Psoas muscle (tissue), 8 donors: ENCODE measurements around the gene JUND. TPM values are rescaled to one million over a fixed set of nuclear protein-coding genes. Genes with fewer than 3 reads are reported as not detected.

Experiments used
- ATAC-seq, 4 donors: fragments of 200-7000 bp; cut with Tn5 transposase; one replicate each; pipeline ENCODE4 v1.9.1; 2020; ENCODE audit warnings: moderate library complexity in 3 of 4, mild to moderate bottlenecking in 2 of 4
- DNase-seq, 2 donors: peaks; one replicate each; pipeline ENCODE4 v3.0.0-alpha.2; 2020
- H3K27ac ChIP-seq: fragments of 200-600 bp; one replicate; pipeline ENCODE4 v1.8.0; 2022
- H3K27me3 ChIP-seq, 3 donors: fragments of 200-600 bp in 1 of 3; one replicate each; pipeline versions ENCODE4 v1.6.1 to v1.8.0; 2013 to 2022; ENCODE audit warnings: low read length in 2 of 3, mild to moderate bottlenecking in 2 of 3, moderate library complexity in 1 of 3; ENCODE audit not compliant: insufficient read depth in 3 of 3
- H3K36me3 ChIP-seq, 2 donors: fragments of 200-600 bp in 1 of 2; one replicate each; pipeline versions ENCODE4 v1.6.1 to v1.8.0; 2013 to 2022; ENCODE audit warnings: low read depth in 1 of 2, mild to moderate bottlenecking in 1 of 2, moderate library complexity in 1 of 2; ENCODE audit not compliant: insufficient read depth in 1 of 2
- H3K4me1 ChIP-seq: fragments of 200-600 bp; one replicate; pipeline ENCODE4 v1.8.0; 2022
- H3K4me3 ChIP-seq: fragments of 200-600 bp; one replicate; pipeline ENCODE4 v1.8.0; 2022; ENCODE audit warnings: mild to moderate bottlenecking
- H3K9me3 ChIP-seq: fragments of 200-600 bp; one replicate; pipeline ENCODE4 v1.8.0; 2022
- WGBS, 3 donors: extraction: QIAGEN DNeasy Blood & Tissue Kit; methylation state at CpG; one replicate each; pipeline versions ENCODE4 v1.1.6 to v1.1.7; 2013; 5-methylcytosine and 5-hydroxymethylcytosine counted together
- intact Hi-C, 2 donors: fragments of 100-400 bp; cut with DNase I; formaldehyde crosslinking; loops; one replicate each; pipeline versions ENCODE4 v1.11.0 to v1.14.2; 2022
- polyA plus RNA-seq, 3 donors: library from polyadenylated mRNA; stranded (reverse); fragments of 200-250 nt; gene quantifications; one replicate each; pipeline ENCODE4 v1.2.3, GENCODE V29; 2013
- total RNA-seq, 4 donors: library from RNA; stranded (reverse); fragmentation: NEBNext Ultra II Directional in 2 of 4; extraction: Animal tissue kit (Norgen Biotek cat#: 25700) in 2 of 4; gene quantifications; one replicate each; pipeline versions ENCODE4 v1.2.1 to v1.2.4, GENCODE V29; 2021 to 2023
- TF ChIP-seq, protein P1 (sequence below): fragments of 200-600 bp; IDR thresholded peaks from one replicate; pipeline ENCODE4 v1.8.0; 2022; ENCODE audit warnings: antibody characterized with exemption
- donor health status: healthy with polysubstance abuse.
- donor health status: DM: no; HTN: no; CAD: no; lungs with moderate emphysema.
- donor health status: Bipolar disorder and iron deficiency.
- donor health status: healthy.
- donor health status: DM: yes; HTN: yes; CAD: no.
- donor health status: DM: no; HTN: no; CAD: no.
- donor health status: DM: no; HTN: no; CAD: no.
- donor health status: DM: yes; HTN: yes; CAD: no.

Gene JUND
- total and polyA plus RNA-seq, 7 donors = 22.7 to 77.1 (median 68.0) TPM

DNA sequence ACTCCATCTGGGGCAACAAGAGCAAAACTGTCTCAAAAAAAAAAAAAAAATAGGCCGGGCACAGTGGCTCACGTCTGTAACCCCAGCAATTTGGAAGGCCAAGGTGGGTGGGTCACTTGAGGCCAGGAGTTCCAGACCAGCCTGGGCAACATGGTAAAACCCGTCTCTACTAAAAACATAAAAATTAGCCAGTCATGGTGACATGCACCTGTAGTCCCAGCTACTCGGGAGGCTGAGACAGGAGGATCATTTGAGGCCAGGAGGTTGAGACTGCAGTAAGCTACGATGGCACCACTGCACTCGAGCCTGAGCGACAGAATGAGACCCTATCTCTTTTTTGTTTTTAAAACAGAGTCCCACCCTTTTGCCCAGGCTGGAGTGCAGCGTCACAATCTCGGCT is 11.1 kb downstream of the JUND start:
- intact Hi-C loops = no loop called here
- WGBS, 3 donors = 86 to 93% (median 86%) methylated on average over 9 of the region's 9 CpGs
- no peaks in the 10 kb centered on the region for H3K9me3 ChIP-seq
- no peak overlapping the region for H3K27ac ChIP-seq
- ATAC-seq (no peak), DNase-seq (no peak)
- peaks cover 0 to 9% of the 10 kb centered on the region in 2 donors for H3K36me3 ChIP-seq
- TF ChIP-seq, protein P1, sequence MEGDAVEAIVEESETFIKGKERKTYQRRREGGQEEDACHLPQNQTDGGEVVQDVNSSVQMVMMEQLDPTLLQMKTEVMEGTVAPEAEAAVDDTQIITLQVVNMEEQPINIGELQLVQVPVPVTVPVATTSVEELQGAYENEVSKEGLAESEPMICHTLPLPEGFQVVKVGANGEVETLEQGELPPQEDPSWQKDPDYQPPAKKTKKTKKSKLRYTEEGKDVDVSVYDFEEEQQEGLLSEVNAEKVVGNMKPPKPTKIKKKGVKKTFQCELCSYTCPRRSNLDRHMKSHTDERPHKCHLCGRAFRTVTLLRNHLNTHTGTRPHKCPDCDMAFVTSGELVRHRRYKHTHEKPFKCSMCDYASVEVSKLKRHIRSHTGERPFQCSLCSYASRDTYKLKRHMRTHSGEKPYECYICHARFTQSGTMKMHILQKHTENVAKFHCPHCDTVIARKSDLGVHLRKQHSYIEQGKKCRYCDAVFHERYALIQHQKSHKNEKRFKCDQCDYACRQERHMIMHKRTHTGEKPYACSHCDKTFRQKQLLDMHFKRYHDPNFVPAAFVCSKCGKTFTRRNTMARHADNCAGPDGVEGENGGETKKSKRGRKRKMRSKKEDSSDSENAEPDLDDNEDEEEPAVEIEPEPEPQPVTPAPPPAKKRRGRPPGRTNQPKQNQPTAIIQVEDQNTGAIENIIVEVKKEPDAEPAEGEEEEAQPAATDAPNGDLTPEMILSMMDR = no peak
- peaks cover 18% of the 10 kb centered on the region for H3K4me1 ChIP-seq
- H3K4me3 ChIP-seq = no peak overlapping the region
- H3K27me3 ChIP-seq = no peaks in the 10 kb centered on the region

DNA sequence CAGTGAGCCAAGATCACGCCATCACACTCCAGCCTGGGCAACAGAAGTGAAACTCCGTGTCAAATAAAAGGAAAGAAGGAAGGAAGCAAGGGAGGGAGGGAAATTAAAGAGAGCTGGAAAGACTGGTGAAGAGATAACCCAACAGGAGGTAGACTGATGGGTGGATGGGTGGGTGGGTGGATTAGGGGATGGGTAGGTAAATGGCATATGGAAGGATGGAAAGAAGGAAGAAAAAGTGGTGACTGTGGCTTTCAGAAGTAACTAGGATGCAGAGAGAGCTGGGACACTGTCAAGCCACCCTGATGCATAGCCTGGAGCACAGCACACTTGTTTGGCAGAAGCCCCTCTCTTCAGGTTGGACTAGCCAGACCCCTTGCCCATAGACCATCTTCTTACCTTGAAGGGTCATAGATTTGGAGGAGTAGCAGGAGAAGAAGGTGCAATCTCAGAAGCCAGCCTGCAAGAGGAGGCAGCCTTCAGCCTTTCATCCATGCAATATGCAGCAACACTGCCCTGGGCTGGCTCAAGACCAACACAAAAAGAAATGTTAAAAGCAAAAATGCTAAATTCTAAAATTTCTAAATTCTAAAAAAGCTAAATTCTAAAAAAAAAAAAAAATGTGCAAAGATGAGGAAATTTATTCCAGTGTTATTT is 12.2 kb downstream of the JUND start:
- 80 to 90% (median 85%) methylated on average over 2 of the region's 2 CpGs for WGBS, 3 donors
- peaks cover 7% of the 10 kb centered on the region for H3K4me1 ChIP-seq
- no peak for DNase-seq
- no peaks in the 10 kb centered on the region for H3K9me3 ChIP-seq
- H3K4me3 ChIP-seq = no peak overlapping the region
- H3K36me3 ChIP-seq = peaks cover 0 to 13% of the 10 kb centered on the region in 2 donors
- intact Hi-C loops = no loop called here
- H3K27ac ChIP-seq = no peak overlapping the region
- H3K27me3 ChIP-seq = no peaks in the 10 kb centered on the region
- TF ChIP-seq, protein P1 = no peak
- ATAC-seq = no peak

DNA sequence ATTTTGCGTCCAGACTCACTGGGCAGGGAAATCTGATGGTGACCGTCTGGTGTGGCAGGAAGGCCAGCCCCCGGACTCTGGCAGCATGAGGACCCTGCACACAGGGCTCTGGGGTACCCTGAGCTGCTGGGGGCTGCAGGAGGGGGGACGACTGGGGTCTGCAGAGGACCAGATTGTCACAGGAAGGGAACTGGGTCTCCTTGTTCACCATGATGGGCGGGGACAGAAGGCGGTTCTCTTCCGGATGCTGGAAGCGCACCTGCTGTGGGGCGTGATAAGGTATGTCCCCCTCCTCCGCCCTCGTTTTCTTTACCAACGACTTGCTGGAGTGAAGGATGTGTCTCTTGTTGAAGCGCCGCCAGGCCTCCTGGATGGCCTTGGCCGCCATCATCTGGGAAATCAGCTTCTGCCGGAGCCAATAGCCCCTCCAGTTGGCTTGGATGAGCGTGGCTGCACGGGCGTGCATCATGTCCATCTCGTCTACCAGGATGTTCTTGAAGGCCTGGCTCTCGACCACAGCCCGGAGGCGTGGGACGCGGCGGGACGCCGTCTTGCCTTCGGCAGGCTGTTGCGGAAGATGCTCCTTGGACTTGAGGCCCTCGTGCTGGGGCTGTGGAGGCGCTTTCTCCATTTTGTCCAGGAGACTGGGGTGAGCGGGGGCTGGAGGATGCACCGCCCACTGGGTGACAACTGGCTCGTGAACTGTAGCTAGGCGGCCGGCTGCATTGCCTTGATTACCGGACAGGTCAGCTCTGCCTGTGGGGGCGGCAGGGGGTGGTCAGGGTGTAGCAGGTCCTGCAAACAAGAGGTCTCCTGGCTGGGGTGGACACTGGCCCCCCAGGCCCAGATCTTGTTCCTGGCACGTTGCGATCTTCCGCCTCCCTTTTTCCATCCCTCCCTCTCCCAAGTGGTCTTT is 14.4 kb downstream of the JUND start:
- no peak overlapping the region for H3K27ac ChIP-seq
- WGBS, 3 donors = 90 to 92% (median 90%) methylated on average over 42 of the region's 42 CpGs
- no peaks in the 10 kb centered on the region for H3K9me3 ChIP-seq
- peaks cover 0 to 13% of the 10 kb centered on the region in 2 donors for H3K36me3 ChIP-seq
- no peak for ATAC-seq
- H3K4me1 ChIP-seq = no peaks in the 10 kb centered on the region
- TF ChIP-seq, protein P1 = no peak
- no peak for DNase-seq
- no peaks in the 10 kb centered on the region for H3K27me3 ChIP-seq
- H3K4me3 ChIP-seq = no peak overlapping the region
- intact Hi-C loops = no loop called here

DNA sequence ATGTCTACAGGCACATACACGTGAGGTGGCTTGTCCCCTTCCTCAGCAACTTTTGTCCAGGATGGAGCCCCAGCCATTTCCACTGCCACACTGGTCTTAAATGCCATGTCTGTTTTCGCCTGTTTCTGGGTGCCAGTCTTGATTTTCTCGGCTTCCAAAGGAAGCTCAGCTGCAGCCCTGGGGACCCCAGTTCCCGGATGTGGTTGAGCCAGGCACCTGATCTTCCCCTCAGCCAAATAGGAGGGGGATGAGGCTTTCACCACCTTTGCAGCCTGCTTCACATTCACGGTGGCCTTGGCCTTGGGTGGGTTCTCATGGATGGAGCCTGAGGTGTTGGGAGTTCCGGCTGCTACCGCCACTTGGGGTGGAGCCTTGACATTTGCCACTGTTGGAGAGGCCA is 15.8 kb downstream of the JUND start:
- no peak for DNase-seq
- Histone ChIP-seq H3K27me3 (no peaks in the 10 kb centered on the region), H3K9me3 (no peaks in the 10 kb centered on the region), H3K36me3 (peaks cover 0 to 13% of the 10 kb centered on the region in 2 donors), H3K4me1 (no peaks in the 10 kb centered on the region), H3K4me3 (no peak overlapping the region), H3K27ac (no peak overlapping the region)
- 90 to 91% (median 91%) methylated on average over 7 of the region's 7 CpGs for WGBS, 3 donors
- TF ChIP-seq, protein P1 = no peak
- no peak for ATAC-seq
- intact Hi-C loops = no loop called here
